Measurements from ENCODE around the gene ALDH1B1.

DNA sequence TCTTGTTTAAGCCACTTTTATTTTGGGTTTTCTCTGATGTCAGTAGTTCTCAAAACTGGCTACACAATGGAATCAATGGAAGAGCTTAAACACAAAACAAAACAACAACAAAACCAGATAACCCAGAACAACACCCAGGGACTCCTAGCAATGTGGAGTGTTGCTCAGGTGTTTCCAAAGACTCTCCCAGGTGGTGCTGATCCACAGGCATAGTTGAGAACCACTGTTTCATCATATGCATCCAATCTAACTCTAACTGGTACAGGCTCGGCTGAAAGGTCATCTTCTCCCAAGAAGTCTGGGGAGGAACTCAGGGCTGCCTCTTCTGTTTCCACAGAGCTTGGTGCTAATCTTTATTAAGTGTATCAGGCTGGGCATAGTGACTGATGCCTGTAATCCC lies 5.4 kb upstream of the ALDH1B1 start:
- TF ChIP-seq POLR2A (IDR thresholded peaks at IDR 0.05), result no peak
- TF ChIP-seq CTCF (IDR thresholded peaks at IDR 0.05), result no peak
